Heart left ventricle (tissue), 13 donors: Measurements from ENCODE around the gene ATP6V1A.

Experiments
- POLR2A ChIP-seq, 2 donors: fragments of 450-650 bp; IDR thresholded peaks; one replicate each; pipeline ENCODE4 v1.6.1; 2017; ENCODE audit warnings: antibody characterized with exemption in 2 of 2, mild to moderate bottlenecking in 2 of 2, moderate library complexity in 2 of 2
- TF ChIP-seq, protein P1 (sequence below), 12 donors: fragments of 200-600 bp; sonication (generic) in 4 of 12; IDR thresholded peaks; one replicate each; pipeline versions ENCODE4 v1.5.0 to v1.8.0; 2018 to 2022; ENCODE audit warnings: antibody characterized with exemption in 12 of 12, mild to moderate bottlenecking in 5 of 12
- donor health status: ischemic (EF 13 %, LVEDD 7.1; RV severe dilation, severe dysfunction).
- donor health status: DM: no; HTN: yes; CAD: no.
- donor health status: DM: no; HTN: no; CAD: no.
- donor health status: ischemic (EF 25% LVEDD 6.9; RV normal size, moderate dysfunction).
- donor health status: ischemic (EF 25% LVEDD 5.7; RV mildly dilated, moderate dysfunction).
- donor health status: ischemic (EF 35%, LVEDD 5.7; RV mildly dilated, moderate dysfunction).
- donor health status: nonischemic (EF 11% LVEDD 7.7; RV severe dilation, severe dysfunction).
- donor health status: DM: yes; HTN: yes; CAD: no.
- donor health status: PGD.
- donor health status: ischemic (EF 29% LVEDD 5.4; RV normal size, mild dysfunction).
- donor health status: nonischemic (EF 23%, LVEDD 6.1; RV moderate dilation, normal function).

DNA sequence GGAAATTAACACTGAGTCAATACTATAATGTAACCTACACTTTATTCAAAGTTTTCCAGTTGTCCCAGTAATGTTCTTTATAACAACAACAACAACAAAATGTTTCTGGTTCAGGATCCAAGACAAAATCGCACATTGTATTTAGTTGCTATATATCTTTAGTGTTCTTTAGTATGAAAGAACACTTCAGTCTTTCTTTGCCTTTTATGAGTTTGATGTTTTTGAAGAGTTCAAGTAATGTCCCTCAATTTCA, 84.2 kb downstream of the ATP6V1A start:
- TF ChIP-seq, protein P1, sequence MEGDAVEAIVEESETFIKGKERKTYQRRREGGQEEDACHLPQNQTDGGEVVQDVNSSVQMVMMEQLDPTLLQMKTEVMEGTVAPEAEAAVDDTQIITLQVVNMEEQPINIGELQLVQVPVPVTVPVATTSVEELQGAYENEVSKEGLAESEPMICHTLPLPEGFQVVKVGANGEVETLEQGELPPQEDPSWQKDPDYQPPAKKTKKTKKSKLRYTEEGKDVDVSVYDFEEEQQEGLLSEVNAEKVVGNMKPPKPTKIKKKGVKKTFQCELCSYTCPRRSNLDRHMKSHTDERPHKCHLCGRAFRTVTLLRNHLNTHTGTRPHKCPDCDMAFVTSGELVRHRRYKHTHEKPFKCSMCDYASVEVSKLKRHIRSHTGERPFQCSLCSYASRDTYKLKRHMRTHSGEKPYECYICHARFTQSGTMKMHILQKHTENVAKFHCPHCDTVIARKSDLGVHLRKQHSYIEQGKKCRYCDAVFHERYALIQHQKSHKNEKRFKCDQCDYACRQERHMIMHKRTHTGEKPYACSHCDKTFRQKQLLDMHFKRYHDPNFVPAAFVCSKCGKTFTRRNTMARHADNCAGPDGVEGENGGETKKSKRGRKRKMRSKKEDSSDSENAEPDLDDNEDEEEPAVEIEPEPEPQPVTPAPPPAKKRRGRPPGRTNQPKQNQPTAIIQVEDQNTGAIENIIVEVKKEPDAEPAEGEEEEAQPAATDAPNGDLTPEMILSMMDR (IDR thresholded peaks at IDR 0.05), result no peak
- TF ChIP-seq POLR2A (IDR thresholded peaks at IDR 0.05), result no peak
